Measurements from ENCODE around the gene CNST.
"Not testable (repeated sequence)": the region's sequence is repeated elsewhere in the genome, so short reads cannot be mapped to it uniquely, and the experiment has no call there.

CNST gene

GRCh38 chr1:246629976-246630375 is 63.7 kb downstream of the CNST start:
- DNase-seq: no peak

- no peak for DNase-seq
These were observed 65.2 kb downstream of the CNST start for GRCh38 chr1:246631426-246631825.

GRCh38 chr1:246632281-246633168 is 66.3 kb downstream of the CNST start:
- no peak for DNase-seq

- DNase-seq: not testable (repeated sequence)
These were observed 68.4 kb downstream of the CNST start for GRCh38 chr1:246634659-246635058.

- no peak for DNase-seq
These were observed 72.8 kb downstream of the CNST start for GRCh38 chr1:246638941-246639655.

- DNase-seq: no peak
These were observed 73.5 kb downstream of the CNST start for GRCh38 chr1:246639732-246640131.

GRCh38 chr1:246640747-246641146 is 74.5 kb downstream of the CNST start:
- no peak for DNase-seq

GRCh38 chr1:246641394-246641793 is 75.1 kb downstream of the CNST start:
- DNase-seq: no peak

GRCh38 chr1:246642719-246643118 is 76.5 kb downstream of the CNST start:
- DNase-seq: no peak

GRCh38 chr1:246647113-246647512 is 80.9 kb downstream of the CNST start:
- no peak for DNase-seq

GRCh38 chr1:246647513-246647912 is 81.3 kb downstream of the CNST start:
- DNase-seq: no peak

GRCh38 chr1:246651012-246651695 is 84.9 kb downstream of the CNST start:
- DNase-seq: no peak

GRCh38 chr1:246658567-246658966 is 92.3 kb downstream of the CNST start:
- DNase-seq: no peak

GRCh38 chr1:246659594-246660140 is 93.4 kb downstream of the CNST start:
- no peak for DNase-seq

- no peak for DNase-seq
These were observed 95.2 kb downstream of the CNST start for GRCh38 chr1:246661451-246661850.

- no peak for DNase-seq
These were observed 101.5 kb downstream of the CNST start for GRCh38 chr1:246667773-246668172.

- DNase-seq: no peak
These were observed 103.4 kb downstream of the CNST start for GRCh38 chr1:246669659-246670058.

- no peak for DNase-seq
These were observed 107.8 kb downstream of the CNST start for GRCh38 chr1:246674049-246674448.

GRCh38 chr1:246677842-246678241 is 111.6 kb downstream of the CNST start:
- DNase-seq: no peak

- DNase-seq: no peak
These were observed 112.8 kb downstream of the CNST start for GRCh38 chr1:246678816-246679793.

GRCh38 chr1:246679794-246680177 is 113.5 kb downstream of the CNST start:
- DNase-seq: no peak

GRCh38 chr1:246680190-246680589 is 113.9 kb downstream of the CNST start:
- DNase-seq: no peak
